Neural progenitor cell (in vitro differentiated cells): Measurements from ENCODE around the gene GABRG3. TPM values are rescaled to one million over a fixed set of nuclear protein-coding genes. Genes with fewer than 3 reads are reported as not detected.

Source experiments
- DNase-seq: peaks from one replicate; pipeline ENCODE4 v3.0.0-alpha.2; 2016; ENCODE audit warnings: low spot score
- H2AFZ ChIP-seq: fragments of 200-600 bp; sonication (generic); replicated peaks from 2 replicates; pipeline ENCODE4 v1.6.1; 2016; ENCODE audit warnings: antibody characterized with exemption
- H3F3A ChIP-seq: fragments of 200-600 bp; sonication (generic); 2 replicates; pipeline ENCODE4 v1.6.1; 2016; ENCODE audit warnings: antibody characterized with exemption, low read depth
- H3K27ac ChIP-seq: fragments of 200-600 bp; sonication (generic); 2 replicates; pipeline ENCODE4 v1.5.1; 2016; ENCODE audit warnings: mild to moderate bottlenecking
- H3K27me3 ChIP-seq: fragments of 200-600 bp; sonication (generic); 2 replicates; pipeline ENCODE4 v1.6.1; 2016; ENCODE audit warnings: mild to moderate bottlenecking, moderate library complexity
- H3K36me3 ChIP-seq: fragments of 200-600 bp; sonication (generic); 2 replicates; pipeline ENCODE4 v1.5.1; 2016
- H3K4me1 ChIP-seq: fragments of 200-600 bp; sonication (generic); 2 replicates; pipeline ENCODE4 v1.6.1; 2016; ENCODE audit warnings: mixed run types
- H3K4me2 ChIP-seq: fragments of 200-600 bp; sonication (generic); 2 replicates; pipeline ENCODE4 v1.6.1; 2016
- H3K4me3 ChIP-seq: fragments of 200-600 bp; sonication (generic); 2 replicates; pipeline ENCODE4 v1.5.1; 2016
- H3K79me2 ChIP-seq: fragments of 200-600 bp; sonication (generic); 2 replicates; pipeline ENCODE4 v1.6.1; 2016; ENCODE audit warnings: low read depth
- H3K9ac ChIP-seq: fragments of 200-600 bp; sonication (generic); 2 replicates; pipeline ENCODE4 v1.6.1; 2016
- H3K9me3 ChIP-seq: fragments of 200-600 bp; sonication (generic); 2 replicates; pipeline ENCODE4 v1.5.1; 2016; ENCODE audit warnings: low read depth
- H4K20me1 ChIP-seq: fragments of 200-600 bp; sonication (generic); 2 replicates; pipeline ENCODE4 v1.6.1; 2016; ENCODE audit warnings: low read depth
- H3K27ac Mint-ChIP-seq: 3 replicates; pipeline ENCODE4 v1.8.0; 2021; ENCODE audit warnings: mixed read lengths
- H3K27me3 Mint-ChIP-seq: 2 replicates; pipeline ENCODE4 v1.8.0; 2022; ENCODE audit warnings: low read depth, mild to moderate bottlenecking, inconsistent platforms, moderate library complexity, mixed read lengths; ENCODE audit not compliant: insufficient read depth
- H3K36me3 Mint-ChIP-seq: 3 replicates; pipeline ENCODE4 v1.8.0; 2021; ENCODE audit warnings: mixed read lengths
- H3K4me1 Mint-ChIP-seq: 3 replicates; pipeline ENCODE4 v1.8.0; 2021; ENCODE audit warnings: mixed read lengths
- H3K4me3 Mint-ChIP-seq: 3 replicates; pipeline ENCODE4 v1.8.0; 2021; ENCODE audit warnings: mild to moderate bottlenecking, moderate library complexity, mixed read lengths
- H3K9me3 Mint-ChIP-seq: 3 replicates; pipeline ENCODE4 v1.8.0; 2020; ENCODE audit warnings: mixed read lengths
- CTCF ChIP-seq: fragments of 200-600 bp; sonication (generic); IDR thresholded peaks from 2 replicates; pipeline ENCODE4 v1.5.1; 2017; ENCODE audit warnings: antibody characterized with exemption, mild to moderate bottlenecking
- EZH2 ChIP-seq: fragments of 200-600 bp; sonication (generic); IDR thresholded peaks from 2 replicates; pipeline ENCODE4 v1.6.1; 2017; ENCODE audit warnings: antibody characterized with exemption, mild to moderate bottlenecking, moderate library complexity
- EZH2phosphoT487 ChIP-seq: fragments of 200-600 bp; sonication (generic); IDR thresholded peaks from 2 replicates; pipeline ENCODE4 v1.6.1; 2017; ENCODE audit warnings: antibody characterized with exemption
- total RNA-seq: library from RNA; depleted of rRNA; stranded (reverse); fragments of >200 nt; gene quantifications from 2 replicates; pipeline ENCODE4 v1.2.3, GENCODE V29; 2015; ENCODE audit warnings: low replicate concordance

Gene GABRG3
- total RNA-seq, 1 donor from 2014 or later = 3.4 TPM

- Mint-ChIP-seq H3K36me3 (no peaks in the 10 kb centered on the region), H3K27ac (no peak overlapping the region), H3K9me3 (peaks cover 12% of the 10 kb centered on the region), H3K27me3 (no peaks in the 10 kb centered on the region), H3K4me1 (no peaks in the 10 kb centered on the region), H3K4me3 (no peak overlapping the region)
- no peak overlapping the region for H3K27ac ChIP-seq
- no peaks in the 10 kb centered on the region for H3K27me3 ChIP-seq
- no peaks in the 10 kb centered on the region for H3K4me1 ChIP-seq
- H3K9me3 ChIP-seq = no peaks in the 10 kb centered on the region
- H3K4me2 ChIP-seq = no peak overlapping the region
- H3K36me3 ChIP-seq = no peaks in the 10 kb centered on the region
- no peak overlapping the region for H2AFZ ChIP-seq
- no peak overlapping the region for H3K9ac ChIP-seq
- no peak for TF ChIP-seq EZH2phosphoT487
- no peak for TF ChIP-seq EZH2
- TF ChIP-seq CTCF = no peak
- no peak overlapping the region for H3K4me3 ChIP-seq
- no peaks in the 10 kb centered on the region for H3K79me2 ChIP-seq
- no peaks in the 10 kb centered on the region for H3F3A ChIP-seq
- peak; percentile 6 for DNase-seq
- H4K20me1 ChIP-seq = no peaks in the 10 kb centered on the region
Observed at GRCh38 chr15:27448986-27449385, 478.0 kb downstream of the GABRG3 start.

- peaks cover 12% of the 10 kb centered on the region for H3K9me3 Mint-ChIP-seq
- no peaks in the 10 kb centered on the region for H3K4me1 Mint-ChIP-seq
- peak overlapping the region; percentile 30 for H3K27ac Mint-ChIP-seq
- H3K36me3 ChIP-seq = no peaks in the 10 kb centered on the region
- TF ChIP-seq CTCF (no peak), EZH2phosphoT487 (no peak), EZH2 (no peak)
- no peak for DNase-seq
- H3K4me2 ChIP-seq = no peak overlapping the region
- no peak overlapping the region for H3K4me3 ChIP-seq
- no peak overlapping the region for H3K9ac ChIP-seq
- H3K27ac ChIP-seq = no peak overlapping the region
- H4K20me1 ChIP-seq = no peaks in the 10 kb centered on the region
- no peaks in the 10 kb centered on the region for H3F3A ChIP-seq
- H3K4me3 Mint-ChIP-seq = no peak overlapping the region
- no peaks in the 10 kb centered on the region for H3K36me3 Mint-ChIP-seq
- no peaks in the 10 kb centered on the region for H3K27me3 Mint-ChIP-seq
- H3K9me3 ChIP-seq = no peaks in the 10 kb centered on the region
- H2AFZ ChIP-seq = no peak overlapping the region
- H3K4me1 ChIP-seq = no peaks in the 10 kb centered on the region
- no peaks in the 10 kb centered on the region for H3K27me3 ChIP-seq
- no peaks in the 10 kb centered on the region for H3K79me2 ChIP-seq
Observed at GRCh38 chr15:27449941-27450340, 479.0 kb downstream of the GABRG3 start.

- no peak overlapping the region for H3K27ac ChIP-seq
- no peaks in the 10 kb centered on the region for H3K27me3 ChIP-seq
- Mint-ChIP-seq H3K4me3 (no peak overlapping the region), H3K27me3 (peaks cover 2% of the 10 kb centered on the region), H3K9me3 (no peaks in the 10 kb centered on the region), H3K4me1 (peaks cover 4% of the 10 kb centered on the region), H3K36me3 (no peaks in the 10 kb centered on the region), H3K27ac (no peak overlapping the region)
- H3K9me3 ChIP-seq = no peaks in the 10 kb centered on the region
- no peak overlapping the region for H3K9ac ChIP-seq
- no peaks in the 10 kb centered on the region for H3K4me1 ChIP-seq
- H3K4me3 ChIP-seq = no peak overlapping the region
- H2AFZ ChIP-seq = no peak overlapping the region
- H4K20me1 ChIP-seq = no peaks in the 10 kb centered on the region
- no peak overlapping the region for H3K4me2 ChIP-seq
- no peaks in the 10 kb centered on the region for H3F3A ChIP-seq
- no peaks in the 10 kb centered on the region for H3K79me2 ChIP-seq
- TF ChIP-seq EZH2phosphoT487 (no peak), CTCF (no peak), EZH2 (no peak)
- no peak for DNase-seq
- no peaks in the 10 kb centered on the region for H3K36me3 ChIP-seq
Observed at GRCh38 chr15:27454281-27455075, 483.5 kb downstream of the GABRG3 start.
